HG03460 (cell line): ENCODE results near the gene CUL7.

ENCODE experiments used
- ATAC-seq: cut with Tn5 transposase; IDR thresholded peaks from one replicate; pipeline ENCODE4 v1.9.1; 2021; ENCODE audit not compliant: unreplicated experiment

CUL7 gene

DNA sequence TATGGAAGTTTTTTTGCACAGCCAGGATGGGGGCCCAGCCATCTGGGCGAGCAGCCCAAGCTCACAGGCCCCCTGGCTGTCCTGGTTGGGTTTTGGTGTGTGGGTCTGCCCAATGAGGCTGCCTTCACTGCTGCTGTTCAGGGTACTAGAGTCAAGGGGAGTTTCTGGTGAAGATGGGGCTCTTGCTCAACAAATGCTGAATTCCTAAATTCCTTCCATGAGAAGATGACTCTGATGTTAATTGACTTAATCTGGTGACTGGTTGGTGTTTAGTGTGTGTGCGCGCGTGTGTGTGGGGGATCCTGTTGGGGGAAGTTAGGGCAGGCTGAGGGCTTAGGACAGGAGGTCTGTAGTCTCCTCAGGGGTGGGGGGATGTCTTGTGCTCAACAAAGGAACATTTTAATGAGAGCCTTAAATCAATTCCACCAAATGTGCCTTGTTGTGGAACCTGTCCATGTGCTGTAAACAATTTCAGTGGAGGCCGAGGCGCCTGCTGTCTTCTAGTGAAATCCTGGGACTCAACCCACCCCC lies 24.4 kb upstream of the CUL7 start:
- ATAC-seq, result no peak

DNA sequence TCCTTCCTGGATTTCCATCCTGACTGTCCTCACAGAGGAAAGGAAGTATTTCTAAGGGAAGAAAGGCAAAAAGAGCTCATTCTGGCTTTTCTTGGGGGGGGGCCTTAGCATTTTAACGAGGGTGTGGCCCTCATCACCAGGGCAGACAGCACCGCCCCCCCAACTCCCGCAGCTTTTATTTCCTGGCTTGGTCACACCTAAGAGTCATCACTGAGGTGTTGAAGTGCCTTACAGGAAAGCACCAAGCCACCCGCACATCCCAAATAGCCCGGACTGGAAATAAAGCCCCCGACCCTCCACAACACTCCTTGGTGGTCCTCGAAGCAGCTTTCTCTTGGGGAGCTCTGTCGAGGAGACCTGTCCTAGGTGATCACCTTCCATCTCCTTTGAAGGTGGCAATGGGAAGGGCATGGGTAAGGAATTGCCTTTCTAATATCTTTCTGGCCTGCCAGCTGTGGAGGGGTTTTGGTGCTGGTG lies 23.7 kb upstream of the CUL7 start:
- ATAC-seq, result no peak

DNA sequence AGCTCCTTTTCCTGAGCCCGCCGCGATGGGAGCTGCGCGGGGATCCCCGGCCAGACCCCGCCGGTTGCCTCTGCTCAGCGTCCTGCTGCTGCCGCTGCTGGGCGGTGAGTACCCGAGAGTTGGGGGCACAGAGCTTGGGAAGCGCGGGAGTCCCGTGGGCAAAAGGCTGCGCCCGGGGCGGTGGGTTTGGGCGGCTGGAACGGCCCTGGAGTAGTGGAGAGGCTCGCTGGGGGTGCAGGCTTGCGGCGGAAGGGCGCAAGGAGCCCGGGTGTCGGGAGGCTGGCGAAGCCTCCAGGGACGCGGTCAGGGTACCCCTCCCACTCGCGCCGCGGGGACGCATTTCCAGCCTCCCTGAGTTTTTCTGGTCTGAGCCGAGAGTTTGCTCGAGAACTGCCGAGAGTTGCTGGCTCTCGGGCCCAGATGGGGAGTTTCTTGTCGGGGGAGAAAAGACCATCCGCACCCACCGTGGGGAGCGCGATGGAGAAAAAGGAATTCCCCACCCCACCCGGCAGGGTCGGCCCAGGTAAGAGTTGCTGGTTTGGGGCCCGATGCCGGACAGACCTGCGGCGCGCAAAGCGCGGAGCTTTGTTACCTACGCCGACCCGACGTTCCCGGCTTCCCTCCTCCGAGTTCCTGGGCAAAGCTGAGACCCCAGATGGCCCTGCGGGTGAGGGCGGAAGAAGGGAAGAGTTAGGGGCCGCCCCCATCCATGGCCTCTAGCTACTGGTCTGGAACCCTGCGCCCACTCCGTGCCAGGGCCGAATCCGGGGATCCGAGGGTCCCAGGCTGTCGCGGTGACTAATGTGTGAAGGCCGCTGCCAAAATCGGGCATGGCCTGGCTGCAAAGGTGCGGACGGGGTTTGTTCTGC lies 23.0 kb upstream of the CUL7 start:
- ATAC-seq, result no peak

DNA sequence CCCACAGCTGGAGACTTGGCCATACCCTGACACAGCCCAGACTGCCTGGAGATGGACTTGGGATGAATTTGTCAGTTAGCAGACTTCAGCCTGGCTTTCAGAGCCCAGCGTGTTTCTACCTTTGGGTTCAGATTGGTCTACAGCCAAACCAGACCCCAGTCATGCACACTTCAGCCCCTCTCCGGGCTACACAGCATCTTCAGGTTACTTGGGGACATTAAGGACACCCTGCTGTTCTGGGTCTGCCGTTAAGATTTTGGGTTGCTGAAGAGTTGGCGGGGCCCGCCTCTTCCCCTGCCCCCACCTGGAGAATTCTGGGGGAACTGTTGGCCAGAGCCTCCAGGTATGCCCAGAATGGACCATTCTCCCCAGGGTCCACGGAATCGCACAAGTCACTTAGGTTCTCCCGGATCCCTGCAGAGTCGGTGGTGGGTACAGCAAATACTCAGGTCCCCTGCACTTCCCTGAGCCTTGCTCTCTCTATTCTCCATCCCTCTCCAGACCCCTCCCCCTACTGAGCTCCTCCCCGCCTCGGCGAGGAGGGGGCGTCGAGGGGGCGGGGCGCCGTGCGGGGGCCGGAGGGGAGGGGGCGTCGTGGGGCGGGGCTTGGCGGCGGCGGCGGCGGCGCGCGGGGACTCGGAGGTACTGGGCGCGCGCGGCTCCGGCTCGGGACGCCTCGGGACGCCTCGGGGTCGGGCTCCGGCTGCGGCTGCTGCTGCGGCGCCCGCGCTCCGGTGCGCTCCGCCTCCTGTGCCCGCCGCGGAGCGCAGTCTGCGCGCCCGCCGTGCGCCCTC lies 22.2 kb upstream of the CUL7 start, which contains the start of gene PTK7:
TSS of gene PTK7 (plus strand) at position 645 of the 794 bp plus-strand sequence. CDS start 175 bp downstream, outside the sequence.
- ATAC-seq, result no peak

DNA sequence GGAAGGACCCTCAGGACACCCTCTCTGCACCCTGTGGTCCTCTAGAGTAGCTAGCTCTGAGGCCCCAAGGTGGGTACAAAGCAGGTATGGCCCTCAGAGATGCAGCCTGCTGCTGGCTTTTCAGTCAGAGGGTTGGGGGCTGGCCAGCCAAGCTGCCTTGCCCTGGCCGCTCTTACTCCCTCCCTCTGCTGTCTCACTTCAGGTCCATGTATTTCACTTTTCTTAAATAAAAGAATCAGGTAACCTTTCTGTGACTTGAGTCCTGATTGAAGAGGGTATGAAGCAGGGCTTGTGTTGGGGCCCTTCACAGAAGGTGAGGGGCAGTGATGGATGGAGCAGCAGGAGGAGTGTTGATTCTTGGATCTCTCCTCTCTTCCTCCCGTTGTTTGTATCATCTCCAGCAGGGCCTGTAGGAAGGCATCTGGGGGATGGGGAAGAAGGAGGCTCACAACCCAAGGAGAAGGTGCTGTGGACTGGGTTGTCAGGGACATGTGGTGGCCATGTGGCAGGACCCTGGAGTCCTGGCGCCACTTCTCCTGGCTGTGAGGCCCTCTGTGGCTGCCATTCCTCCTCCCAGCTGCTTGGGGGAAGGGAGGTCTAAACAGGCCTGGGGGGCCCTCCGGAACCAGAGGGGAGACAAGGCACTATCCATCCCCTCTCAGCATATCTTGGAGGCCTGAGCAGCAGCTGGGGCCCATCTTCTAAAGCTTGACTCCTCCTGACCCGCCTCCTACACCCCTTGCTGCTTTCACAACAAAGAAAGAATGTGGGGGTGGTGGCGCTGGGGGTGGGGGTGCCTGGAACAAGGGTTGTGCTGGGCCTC lies 21.4 kb upstream of the CUL7 start:
- ATAC-seq, result no peak

DNA sequence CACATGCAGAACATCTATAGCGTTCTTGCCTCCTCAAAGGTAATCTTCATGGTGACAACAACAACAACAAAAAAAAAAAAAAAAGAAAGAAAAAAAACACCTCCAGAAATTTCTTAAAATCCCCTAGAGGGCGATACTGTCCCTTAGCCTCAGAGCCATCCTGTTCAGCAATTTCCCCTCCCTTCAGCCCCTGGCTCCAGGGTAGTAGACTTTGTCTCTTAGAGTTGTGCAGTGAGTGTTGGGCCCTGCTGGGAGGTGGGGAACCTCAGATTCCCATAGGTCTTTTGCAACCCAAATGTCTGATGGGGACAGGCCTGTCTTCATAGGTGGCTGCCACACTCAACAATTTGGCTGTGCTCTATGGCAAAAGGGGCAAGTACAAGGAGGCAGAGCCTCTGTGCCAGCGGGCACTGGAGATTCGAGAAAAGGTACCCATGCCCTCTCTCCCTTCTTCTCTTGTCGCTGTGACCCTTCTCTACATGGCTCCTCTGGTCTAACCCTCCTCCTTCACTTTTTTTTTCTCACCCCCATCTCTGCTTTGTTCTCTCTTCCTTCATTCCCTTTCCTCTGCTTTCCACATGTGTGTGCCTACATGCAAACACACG lies 16.5 kb upstream of the CUL7 start:
- no peak for ATAC-seq

DNA sequence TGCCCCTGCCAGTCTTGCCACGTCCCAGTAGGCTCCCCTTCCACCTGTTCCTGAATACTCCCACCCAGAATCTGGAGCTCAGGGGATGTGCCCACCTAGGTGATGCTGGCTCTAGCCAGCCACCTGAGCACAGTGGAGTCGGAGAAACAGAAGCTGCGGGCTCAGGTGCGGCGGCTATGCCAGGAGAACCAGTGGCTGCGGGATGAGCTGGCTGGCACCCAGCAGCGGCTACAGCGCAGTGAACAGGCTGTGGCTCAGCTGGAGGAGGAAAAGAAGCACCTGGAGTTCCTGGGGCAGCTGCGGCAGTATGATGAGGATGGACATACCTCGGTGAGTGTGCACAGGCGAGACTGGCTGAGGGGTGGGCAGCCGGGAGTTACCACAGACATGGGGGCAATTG lies 9.2 kb upstream of the CUL7 start:
- ATAC-seq, result no peak

DNA sequence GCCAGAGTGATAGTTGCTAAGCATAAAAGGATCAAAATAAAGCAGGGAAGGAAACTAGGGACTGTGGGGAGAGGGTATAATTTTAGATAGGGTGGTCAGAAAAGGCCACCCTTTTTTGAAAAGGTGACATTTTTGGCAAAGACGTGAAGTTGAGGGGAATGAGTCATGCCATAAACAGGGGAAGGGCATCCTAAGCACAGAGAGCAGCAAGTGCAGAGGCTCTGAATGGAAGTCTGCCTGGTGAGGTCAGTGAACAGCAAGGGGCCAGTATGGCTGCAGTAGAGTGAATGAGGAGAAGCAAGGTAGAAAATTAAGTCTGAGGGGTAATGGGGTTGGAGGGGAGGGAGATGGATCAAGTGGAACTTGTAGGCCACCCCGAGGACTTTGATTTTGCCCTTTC lies 8.2 kb upstream of the CUL7 start:
- no peak for ATAC-seq

DNA sequence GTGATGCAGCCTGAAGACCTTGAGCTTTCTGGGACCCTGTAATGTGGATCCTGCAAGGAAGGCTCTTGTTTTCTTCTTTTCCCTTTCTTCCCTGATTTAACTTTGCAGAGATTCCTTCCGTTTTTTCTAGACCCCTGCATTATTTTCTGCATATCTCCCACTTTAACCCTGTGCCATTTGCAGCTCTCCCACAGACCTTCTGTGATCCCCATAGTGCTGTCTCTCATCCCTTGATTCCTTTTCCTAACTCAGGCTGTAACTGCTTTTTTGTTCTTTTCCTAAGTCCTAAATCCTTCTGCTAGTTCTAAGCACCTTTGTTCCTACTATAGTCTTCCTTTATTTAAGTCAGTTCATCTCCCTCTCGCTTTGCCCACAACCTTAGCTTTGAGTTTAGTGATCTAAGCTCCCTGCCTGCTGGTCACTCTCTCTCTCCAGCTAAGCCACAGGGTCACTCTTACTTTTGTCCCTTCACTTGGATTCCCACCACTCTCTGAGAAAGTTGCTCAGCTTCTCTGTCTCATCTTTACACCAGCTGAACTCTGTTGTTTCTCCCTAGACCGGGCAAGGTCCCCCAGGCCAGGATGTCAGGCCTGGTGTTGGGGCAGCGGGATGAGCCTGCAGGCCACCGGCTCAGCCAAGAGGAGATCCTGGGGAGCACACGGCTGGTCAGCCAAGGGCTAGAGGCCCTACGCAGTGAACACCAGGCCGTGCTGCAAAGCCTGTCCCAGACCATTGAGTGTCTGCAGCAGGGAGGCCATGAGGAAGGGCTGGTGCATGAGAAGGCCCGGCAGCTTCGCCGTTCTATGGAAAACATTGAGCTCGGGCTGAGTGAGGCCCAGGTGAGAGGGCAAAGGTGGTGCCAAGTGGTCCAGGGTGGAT lies 7.3 kb upstream of the CUL7 start:
- ATAC-seq, result no peak

DNA sequence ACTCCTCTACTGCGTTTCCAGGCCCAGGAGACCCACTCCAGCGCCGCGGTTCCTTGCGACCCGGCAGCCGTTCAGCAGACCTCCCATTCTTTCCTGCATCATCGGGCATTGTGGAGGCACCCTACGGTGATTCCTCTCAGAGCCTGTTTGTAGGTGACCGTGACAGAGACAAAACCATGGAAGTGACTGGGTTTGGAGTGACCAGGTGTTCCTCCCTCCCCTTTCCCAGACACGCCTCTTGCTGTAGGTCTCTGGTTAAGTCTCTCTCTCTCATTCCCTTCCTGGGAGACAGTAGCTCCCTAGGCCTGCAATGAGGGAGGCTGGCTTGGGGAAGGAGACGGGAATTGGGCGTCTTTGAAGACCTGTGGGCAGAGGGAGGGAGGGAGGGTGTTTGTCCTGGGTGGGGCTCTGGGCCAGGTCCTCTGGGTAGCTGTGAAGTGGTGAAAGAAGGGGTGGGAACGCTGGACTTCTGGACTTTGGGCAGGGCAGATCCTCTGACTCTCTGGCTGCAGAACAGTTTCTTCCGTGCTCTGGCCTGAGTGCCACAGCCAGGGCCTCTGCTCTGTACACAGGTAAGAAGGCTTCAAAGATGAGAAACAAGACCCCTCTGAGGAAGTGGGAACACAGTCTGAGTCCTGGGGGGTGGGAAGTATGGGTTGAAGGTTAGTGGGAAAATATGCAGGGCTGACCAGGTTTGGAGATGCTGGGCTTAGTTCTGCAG lies 6.5 kb upstream of the CUL7 start:
- no peak for ATAC-seq

DNA sequence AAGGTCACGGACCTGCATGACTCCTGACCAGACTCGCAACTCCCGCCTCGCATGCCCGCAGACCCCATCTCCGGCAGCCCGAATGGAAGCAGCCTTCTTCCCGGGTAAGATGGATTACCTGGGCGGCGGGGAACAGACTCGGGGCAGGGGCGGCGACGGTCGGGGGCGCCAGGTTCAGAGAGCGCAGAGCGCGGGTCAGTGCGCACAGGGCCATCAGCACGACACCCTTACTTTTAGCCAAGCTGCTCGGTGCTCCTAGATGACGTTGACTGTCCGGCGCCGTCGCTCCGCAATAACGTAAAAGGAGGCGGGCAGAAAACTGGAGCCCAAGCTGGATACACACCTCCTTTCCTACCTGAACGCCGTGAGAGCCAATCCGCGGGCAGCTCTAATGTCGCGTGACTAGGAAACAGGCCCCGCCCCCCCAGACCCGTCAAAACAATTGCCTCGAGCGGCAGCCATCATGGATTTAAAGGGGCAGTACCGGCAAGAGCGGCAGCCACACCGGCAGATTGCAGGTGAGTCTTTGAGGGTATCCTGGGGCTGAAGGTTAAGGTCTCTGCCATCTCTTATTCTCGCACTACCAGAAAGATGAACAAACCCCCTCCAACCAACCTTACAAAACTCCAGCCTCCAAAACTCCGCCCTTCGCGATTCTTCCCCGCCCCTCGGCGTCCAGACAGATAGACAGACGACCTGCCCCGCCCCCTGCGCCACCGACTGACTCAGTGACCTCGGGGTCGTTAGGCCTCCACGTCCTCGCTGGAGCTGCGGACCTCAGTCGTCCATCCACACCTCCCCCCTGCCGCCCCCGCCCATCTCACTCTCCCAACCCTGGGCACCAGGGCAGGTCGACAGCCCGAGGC lies 5.8 kb upstream of the CUL7 start, which contains the start of the genes KLC4 and MRPL2:
TSS of gene KLC4 (plus strand) at position 464 of the 866 bp plus-strand sequence. CDS start 1,705 bp downstream, outside the sequence.
TSS of gene MRPL2 (minus strand) at position 267 of the 866 bp plus-strand sequence. CDS start at position 214, 53 bp downstream.
- peak; percentile 85 for ATAC-seq

DNA sequence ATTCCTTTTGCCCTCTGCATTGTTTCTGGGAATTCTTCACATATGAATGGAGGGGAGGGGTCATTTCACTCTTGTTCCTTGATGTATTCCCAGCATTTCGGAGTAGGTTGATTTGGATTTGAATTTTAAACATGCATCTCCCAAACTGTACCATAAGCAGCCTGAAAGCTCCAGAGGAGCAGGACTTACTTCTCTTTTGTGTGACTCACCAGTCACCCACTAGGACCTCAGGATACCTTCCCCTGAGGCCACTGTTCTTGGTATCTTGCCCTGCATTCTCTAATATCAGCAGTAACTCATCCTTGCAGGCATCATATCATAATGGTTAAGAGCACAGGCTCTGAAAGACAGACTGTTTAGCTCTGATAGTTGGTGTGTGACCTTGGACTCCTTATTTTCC lies 4.9 kb upstream of the CUL7 start:
- no peak for ATAC-seq

DNA sequence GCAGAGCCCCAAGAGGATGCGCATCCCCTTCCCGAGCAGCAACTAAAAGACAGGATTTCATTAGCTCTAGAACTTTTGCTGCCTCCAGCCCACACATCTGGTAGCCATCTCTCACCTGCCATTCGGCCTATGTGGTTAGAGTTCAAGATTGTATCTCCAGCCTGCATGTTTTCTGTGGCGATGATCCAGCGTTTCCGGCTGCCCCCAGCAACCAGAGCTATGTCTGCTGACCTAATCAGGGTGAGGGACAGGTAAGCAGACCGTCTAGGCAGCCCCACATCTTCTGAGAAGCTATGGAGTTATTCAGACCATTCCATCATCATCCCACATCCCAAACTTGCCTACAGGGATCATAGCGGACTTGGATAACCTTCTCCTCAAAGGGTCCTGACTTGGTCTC lies 2.3 kb upstream of the CUL7 start:
- no peak for ATAC-seq

DNA sequence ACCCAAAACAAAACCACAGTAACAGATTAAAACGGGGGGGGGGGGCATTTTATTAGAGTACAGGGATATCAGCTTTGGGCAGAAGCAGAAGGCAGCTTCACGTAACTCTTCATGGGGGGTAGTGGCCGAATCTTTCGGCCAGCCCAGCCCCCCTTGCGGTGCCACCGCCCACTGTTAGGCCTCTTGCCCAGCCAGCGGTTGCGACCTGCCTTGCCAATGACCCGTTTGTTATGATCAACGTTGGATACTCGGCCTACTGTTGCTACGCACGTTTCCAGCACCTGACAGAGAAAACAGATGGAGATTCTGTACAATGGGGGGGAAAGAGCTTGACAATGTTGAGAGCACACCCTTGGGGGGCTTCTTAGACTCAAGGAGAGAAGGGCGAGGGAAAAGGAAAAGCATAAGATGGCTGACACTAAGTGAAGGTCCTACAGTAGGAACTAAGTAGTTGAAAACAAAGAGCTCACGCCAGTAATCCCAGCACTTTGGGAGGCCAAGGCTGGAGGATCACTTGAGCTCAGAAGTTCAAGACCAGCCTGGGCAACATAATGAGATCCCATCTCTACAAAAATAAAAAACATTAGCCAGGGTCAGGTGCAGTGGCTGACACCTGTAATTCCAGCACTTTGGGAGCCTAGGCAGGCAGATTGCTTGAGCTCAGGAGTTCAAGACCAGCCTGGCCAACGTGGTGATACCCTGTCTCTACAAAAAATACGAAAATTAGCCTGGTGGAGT lies 724 bp upstream of the CUL7 start:
- no peak for ATAC-seq

DNA sequence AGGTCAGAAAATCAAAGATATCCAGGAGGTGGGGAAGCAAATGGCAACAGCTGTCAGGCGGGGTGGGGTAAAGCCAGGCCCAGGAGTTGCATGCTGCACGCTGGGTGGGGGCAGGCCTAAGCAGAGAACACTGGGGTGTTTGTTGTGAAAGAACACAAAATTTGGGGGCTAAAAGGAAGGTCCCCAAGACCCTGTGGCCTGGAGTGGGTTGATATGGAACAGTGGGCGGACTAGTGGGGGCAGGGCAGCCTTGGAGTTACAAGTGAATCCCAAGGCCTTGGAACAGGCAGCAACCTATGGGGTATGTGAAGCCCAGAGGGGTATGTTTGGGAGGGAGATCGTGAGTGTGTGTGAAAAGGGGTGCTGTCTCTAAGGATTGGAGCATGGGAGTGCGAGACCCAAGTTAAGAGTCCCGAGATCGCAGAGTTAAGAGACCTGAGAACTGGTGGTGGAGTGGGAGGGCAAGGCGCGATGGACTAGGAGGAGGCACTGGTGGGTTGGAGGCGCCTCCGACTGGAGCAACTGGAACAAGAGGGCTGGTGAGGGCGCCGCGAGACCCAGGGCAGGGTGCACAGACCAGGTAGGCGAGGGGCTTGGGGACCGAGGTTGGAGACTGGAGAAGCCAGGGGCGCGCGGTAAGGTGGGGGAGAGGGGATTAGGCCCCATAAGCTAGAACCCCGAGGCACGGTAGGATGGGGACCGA lies 658 bp downstream of the CUL7 start:
- peak; percentile 16 for ATAC-seq

DNA sequence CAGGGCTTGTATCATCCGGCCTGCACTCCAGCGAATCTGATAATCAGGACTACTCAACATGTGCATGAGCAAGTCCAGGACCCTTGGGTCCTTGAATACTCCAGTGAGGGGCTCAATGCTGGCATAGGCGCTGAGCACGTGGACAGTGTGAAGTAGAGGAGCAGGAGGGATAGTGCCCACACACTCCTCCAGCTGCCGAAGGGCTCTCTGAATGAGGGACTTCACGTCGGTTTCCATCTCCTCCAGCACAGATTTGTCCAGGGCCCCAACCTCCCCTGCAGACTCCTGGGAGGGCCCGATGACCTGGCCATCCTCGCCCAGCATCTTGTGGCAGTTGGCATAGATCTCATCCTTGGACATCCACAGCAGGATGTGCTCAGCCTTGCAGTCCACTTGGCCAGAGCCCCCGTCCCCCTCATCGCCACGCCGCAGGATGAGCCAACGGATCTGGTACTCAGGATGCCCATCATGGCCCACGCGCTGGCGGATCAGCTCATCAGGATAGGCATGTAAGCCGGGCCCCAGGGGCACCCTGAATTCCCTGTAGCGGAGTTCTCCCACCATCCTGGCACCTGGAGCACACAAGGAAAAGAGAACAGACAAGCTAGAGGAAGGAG lies 1.3 kb downstream of the CUL7 start:
- no peak for ATAC-seq
